WERI-Rb-1 (cell line): ENCODE data around the gene TTLL10.

Experiments
- DNase-seq: peaks from one replicate; pipeline ENCODE4 v3.0.0-alpha.2; 2020
- H3K27ac ChIP-seq: fragments of 250-450 bp; sonication (Bioruptor Pico); 2 replicates; pipeline ENCODE4 v1.5.1; 2020; ENCODE audit warnings: mild to moderate bottlenecking, moderate library complexity
- H3K27me3 ChIP-seq: fragments of 250-450 bp; sonication (Bioruptor Pico); 2 replicates; pipeline ENCODE4 v1.5.1; 2021; ENCODE audit warnings: mild to moderate bottlenecking, low read depth, moderate library complexity; ENCODE audit not compliant: insufficient read depth, severe bottlenecking
- H3K36me3 ChIP-seq: fragments of 250-450 bp; sonication (Bioruptor Pico); 2 replicates; pipeline ENCODE4 v1.5.1; 2020; ENCODE audit warnings: mild to moderate bottlenecking, moderate library complexity
- H3K4me3 ChIP-seq: 2 replicates; pipeline ENCODE4 v1.5.1; 2011; ENCODE audit warnings: low read depth, mild to moderate bottlenecking, control low read depth, low read length
- H3K9me3 ChIP-seq: fragments of 250-450 bp; sonication (Bioruptor Pico); 2 replicates; pipeline ENCODE4 v1.5.1; 2021; ENCODE audit warnings: mild to moderate bottlenecking, moderate library complexity; ENCODE audit not compliant: severe bottlenecking
- TF ChIP-seq, protein P1 (sequence below): IDR thresholded peaks from 2 replicates; pipeline ENCODE4 v1.5.1; 2011; ENCODE audit warnings: low read depth, mild to moderate bottlenecking, control low read depth, inconsistent platforms, low read length

TTLL10 gene

DNA sequence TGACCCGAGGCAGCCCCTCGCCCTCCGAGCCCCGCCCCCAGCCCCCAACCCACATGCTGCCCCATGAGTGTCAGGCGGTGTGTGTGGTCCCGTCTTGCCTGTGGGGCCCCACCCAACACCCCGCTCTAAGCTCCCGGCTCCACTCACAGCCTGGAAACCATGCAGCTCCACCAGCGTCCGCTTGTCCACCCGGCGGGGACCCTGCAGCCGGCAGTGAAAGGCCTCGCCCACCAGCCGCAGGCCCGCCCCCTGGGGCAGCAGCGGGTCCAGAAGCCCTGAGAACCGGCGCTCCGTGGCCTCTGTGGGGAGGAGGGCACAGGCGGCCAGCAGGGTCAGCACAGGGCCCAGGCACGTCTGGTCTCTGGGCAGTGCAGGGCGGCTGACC lies 70.1 kb downstream of the TTLL10 start:
- H3K36me3 ChIP-seq = no peaks in the 10 kb centered on the region
- DNase-seq = no peak
- no peak overlapping the region for H3K27ac ChIP-seq
- TF ChIP-seq, protein P1, sequence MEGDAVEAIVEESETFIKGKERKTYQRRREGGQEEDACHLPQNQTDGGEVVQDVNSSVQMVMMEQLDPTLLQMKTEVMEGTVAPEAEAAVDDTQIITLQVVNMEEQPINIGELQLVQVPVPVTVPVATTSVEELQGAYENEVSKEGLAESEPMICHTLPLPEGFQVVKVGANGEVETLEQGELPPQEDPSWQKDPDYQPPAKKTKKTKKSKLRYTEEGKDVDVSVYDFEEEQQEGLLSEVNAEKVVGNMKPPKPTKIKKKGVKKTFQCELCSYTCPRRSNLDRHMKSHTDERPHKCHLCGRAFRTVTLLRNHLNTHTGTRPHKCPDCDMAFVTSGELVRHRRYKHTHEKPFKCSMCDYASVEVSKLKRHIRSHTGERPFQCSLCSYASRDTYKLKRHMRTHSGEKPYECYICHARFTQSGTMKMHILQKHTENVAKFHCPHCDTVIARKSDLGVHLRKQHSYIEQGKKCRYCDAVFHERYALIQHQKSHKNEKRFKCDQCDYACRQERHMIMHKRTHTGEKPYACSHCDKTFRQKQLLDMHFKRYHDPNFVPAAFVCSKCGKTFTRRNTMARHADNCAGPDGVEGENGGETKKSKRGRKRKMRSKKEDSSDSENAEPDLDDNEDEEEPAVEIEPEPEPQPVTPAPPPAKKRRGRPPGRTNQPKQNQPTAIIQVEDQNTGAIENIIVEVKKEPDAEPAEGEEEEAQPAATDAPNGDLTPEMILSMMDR = no peak
- H3K4me3 ChIP-seq = no peak overlapping the region
- H3K27me3 ChIP-seq = no peaks in the 10 kb centered on the region
- no peaks in the 10 kb centered on the region for H3K9me3 ChIP-seq

DNA sequence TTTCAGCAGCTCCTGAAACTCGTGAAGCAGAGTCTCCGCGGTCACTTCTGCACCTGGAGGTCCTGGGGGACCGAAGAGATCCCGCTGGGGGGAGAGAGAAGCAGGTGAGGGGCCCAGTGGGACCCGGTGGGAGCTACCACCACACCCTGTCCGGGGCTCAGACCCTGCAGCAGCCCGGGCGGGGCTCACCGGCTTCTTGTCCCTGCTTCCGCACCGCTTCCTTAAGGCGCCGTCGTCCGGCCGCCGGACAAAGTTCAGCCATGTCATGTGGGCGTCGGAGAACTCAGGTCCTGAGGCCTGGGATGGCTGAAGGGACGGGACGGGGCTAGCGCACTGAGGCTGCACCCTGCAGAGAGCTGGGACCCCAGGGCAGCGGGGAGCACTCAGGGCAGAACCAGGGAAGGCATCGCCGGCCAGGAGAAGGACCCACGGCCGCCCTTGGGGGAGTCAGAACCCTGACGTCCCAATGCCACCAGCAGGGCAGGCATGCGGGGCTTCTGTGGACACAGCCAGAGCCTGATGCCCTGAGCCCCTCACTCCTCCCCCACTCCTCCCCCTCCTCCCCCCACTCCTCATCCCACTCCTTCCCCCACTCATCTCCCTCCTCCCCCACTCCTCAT lies 70.6 kb downstream of the TTLL10 start:
- no peaks in the 10 kb centered on the region for H3K27me3 ChIP-seq
- TF ChIP-seq, protein P1 = no peak

DNA sequence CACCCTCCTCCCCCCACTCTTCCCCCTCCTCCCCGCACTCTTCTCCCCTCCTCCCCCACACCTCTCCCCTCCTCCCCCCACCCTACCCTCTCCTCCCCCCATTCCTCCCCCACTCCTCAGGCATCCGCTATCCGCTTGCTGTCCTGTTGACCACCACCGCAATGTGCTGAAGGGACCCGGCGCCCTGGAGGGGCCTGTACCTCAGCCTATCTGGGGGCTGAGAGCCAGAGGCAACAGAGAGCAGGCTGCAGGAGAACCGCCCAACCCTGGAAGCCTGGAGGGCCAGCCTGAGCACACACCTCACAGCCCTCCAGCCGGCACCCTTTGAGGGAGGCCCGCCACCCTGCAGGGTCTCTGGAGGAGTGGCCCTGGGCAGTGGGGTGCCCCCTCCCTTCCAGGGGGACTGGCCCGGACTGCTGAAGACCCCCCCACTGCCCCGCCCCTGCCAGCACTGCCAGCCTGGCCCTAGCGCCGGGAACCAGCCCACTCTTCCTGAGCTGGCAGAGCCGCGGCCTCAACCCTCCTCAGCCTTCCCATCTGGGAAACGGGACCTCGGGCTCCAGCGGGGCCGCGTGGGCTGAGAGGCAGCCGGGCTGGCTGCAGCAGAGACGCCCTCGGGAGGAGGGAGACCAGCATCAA lies 71.6 kb downstream of the TTLL10 start:
- no peak overlapping the region for H3K4me3 ChIP-seq
- no peak overlapping the region for H3K27ac ChIP-seq
- no peaks in the 10 kb centered on the region for H3K36me3 ChIP-seq
- H3K9me3 ChIP-seq = no peaks in the 10 kb centered on the region
- H3K27me3 ChIP-seq = no peaks in the 10 kb centered on the region
- TF ChIP-seq, protein P1 = no peak
- DNase-seq = no peak

More for the DNA sequence above, 70.6 kb downstream of the TTLL10 start:
- Histone ChIP-seq H3K36me3 (no peaks in the 10 kb centered on the region), H3K27ac (no peak overlapping the region), H3K4me3 (no peak overlapping the region), H3K9me3 (no peaks in the 10 kb centered on the region)
- no peak for DNase-seq

DNA sequence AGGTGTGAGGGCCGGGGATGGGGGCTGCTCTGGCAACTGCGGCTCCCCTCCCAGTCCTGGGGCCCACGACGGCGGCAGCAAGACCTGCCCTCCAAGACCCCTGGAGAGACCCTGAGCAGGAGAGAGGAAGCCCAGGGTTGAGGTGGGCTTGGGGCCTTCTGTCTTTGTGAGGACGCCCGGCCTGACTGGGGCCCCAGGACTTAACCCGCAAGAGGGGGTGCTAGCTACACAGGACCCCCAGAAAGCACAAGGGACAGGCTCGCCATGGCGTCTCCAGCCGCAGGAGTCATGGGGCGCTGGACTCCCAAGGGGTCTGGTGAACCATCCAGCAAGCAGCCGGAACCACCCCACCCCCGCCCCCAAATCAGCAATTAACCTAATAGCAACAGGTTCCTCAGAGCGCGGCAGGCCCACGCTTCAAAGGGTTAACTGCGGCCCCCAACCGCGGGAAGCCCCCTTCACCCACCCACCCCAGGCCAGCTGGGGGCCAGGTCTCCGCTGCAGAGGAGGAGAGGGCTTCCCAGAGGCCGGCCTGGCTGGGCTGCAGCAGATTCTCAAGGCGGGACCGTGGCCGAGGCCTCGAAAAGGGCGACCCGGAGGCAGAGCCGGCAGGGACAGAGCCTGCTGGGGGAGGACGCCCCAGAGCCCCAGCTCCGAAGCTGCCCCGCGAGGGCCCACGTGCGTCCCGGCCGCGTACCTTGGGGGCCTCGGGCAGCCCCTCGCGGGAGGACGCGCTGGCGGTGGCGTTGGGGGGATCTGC lies 72.3 kb downstream of the TTLL10 start:
- no peak overlapping the region for H3K4me3 ChIP-seq
- H3K27me3 ChIP-seq = no peaks in the 10 kb centered on the region
- DNase-seq = no peak
- TF ChIP-seq, protein P1 = no peak
- H3K27ac ChIP-seq = no peak overlapping the region
- H3K9me3 ChIP-seq = no peaks in the 10 kb centered on the region
- H3K36me3 ChIP-seq = no peaks in the 10 kb centered on the region

DNA sequence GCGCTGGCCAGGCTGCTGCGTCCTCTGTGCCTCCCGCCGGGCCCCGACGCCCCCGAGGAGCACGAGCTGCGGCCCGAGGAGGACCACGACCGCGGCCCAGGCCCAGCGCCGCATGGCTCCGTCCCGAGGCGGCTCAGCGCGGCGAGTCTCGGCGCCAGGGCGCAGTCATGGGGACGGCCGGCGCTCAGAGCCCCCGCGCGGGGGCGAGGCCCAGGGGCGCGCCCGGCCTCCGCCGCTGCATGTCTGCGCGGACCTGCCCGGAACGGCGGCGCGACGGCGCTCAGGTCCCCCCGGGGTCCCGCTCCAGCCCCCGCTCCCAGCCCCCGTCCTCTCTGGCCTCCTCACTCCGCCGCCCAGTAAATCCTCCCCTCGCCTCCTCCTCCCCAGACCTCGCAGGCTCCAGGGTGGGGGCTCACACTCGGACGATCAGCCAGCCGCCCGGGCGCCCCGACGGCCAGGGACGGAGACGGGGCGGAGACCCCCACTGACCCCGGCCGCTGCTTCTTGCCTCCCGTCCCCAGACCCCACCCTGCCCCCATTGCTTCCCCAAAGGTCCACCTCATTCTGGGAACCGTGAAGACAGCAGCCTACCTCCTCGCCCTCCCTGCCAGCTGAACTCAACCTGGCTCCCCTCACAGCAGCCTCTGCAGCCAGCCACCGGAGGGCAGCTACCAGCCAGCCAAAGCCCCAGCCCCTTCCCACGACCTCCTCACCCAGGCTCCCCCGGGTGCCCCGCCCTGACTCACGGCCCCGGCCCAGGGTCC lies 73.1 kb downstream of the TTLL10 start, which contains the start of gene C1QTNF12:
Gene C1QTNF12, minus strand, starts transcription at position 146 of the 764 bp plus-strand sequence. Its CDS starts 32 bp downstream, at position 114.
- H3K4me3 ChIP-seq = no peak within 1 kb of the TSS
- no peaks in the 10 kb centered on the region for H3K27me3 ChIP-seq
- no peak within 1 kb of the TSS for H3K27ac ChIP-seq
- no peaks in the 10 kb centered on the region for H3K9me3 ChIP-seq
- no peak for DNase-seq
- TF ChIP-seq, protein P1 = 0 out of 2 replicates have a peak, but pooled peaks have one; percentile 20
- peaks cover 1% of the 10 kb centered on the region; the same call in 1 of the 2 replicates for H3K36me3 ChIP-seq
